ENCODE data around the gene UGCG.

Gene UGCG

GRCh38 chr9:111974092-111974681 is 77.6 kb downstream of the UGCG start:
- TF ChIP-seq CTCF (IDR thresholded peaks at IDR 0.05), result no peak

GRCh38 chr9:111975709-111976108 is 79.1 kb downstream of the UGCG start:
- TF ChIP-seq CTCF (IDR thresholded peaks at IDR 0.05), result peak; percentile 26; the same call in 1 of the 2 replicates

GRCh38 chr9:111978616-111979015 is 82.0 kb downstream of the UGCG start:
- TF ChIP-seq CTCF (IDR thresholded peaks at IDR 0.05), result no peak

- TF ChIP-seq CTCF (IDR thresholded peaks at IDR 0.05), result no peak
Measured at GRCh38 chr9:111979561-111979960, 82.9 kb downstream of the UGCG start.

- no peak for TF ChIP-seq CTCF (IDR thresholded peaks at IDR 0.05)
Measured at GRCh38 chr9:111980398-111980797, 83.8 kb downstream of the UGCG start.

- no peak for TF ChIP-seq CTCF (IDR thresholded peaks at IDR 0.05)
Measured at GRCh38 chr9:111983484-111983908, 86.9 kb downstream of the UGCG start.

GRCh38 chr9:111984086-111984802 is 87.6 kb downstream of the UGCG start:
- TF ChIP-seq CTCF (IDR thresholded peaks at IDR 0.05), result no peak
